Measurements from ENCODE around the gene KIAA1755.

DNA sequence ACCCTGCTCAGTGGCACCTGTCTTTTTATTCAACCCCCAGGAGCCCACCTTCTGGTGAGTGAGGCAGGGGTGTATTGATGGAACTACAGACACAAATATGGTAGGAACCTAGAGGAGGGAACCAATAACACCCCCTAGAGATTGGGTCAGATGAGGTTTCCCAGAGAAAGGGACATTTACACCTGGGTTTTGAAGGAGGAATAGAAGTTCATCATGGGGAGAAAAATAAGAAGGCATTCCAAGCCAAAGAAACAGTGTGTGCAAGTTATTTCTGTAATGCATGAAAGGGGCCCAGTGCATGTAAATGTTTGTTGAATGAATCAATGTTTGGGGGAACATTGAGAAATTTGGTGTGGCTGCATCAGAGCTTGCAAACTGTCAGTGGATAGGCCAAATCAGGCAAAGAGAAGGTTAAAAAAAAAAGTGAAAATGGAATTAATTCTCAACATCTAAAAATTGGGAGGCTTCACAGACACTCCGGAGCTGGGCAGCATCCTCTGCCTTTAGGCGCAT lies 11.1 kb upstream of the KIAA1755 start:
- TF ChIP-seq, protein P1, sequence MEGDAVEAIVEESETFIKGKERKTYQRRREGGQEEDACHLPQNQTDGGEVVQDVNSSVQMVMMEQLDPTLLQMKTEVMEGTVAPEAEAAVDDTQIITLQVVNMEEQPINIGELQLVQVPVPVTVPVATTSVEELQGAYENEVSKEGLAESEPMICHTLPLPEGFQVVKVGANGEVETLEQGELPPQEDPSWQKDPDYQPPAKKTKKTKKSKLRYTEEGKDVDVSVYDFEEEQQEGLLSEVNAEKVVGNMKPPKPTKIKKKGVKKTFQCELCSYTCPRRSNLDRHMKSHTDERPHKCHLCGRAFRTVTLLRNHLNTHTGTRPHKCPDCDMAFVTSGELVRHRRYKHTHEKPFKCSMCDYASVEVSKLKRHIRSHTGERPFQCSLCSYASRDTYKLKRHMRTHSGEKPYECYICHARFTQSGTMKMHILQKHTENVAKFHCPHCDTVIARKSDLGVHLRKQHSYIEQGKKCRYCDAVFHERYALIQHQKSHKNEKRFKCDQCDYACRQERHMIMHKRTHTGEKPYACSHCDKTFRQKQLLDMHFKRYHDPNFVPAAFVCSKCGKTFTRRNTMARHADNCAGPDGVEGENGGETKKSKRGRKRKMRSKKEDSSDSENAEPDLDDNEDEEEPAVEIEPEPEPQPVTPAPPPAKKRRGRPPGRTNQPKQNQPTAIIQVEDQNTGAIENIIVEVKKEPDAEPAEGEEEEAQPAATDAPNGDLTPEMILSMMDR (IDR thresholded peaks at IDR 0.05): no peak
- TF ChIP-seq EP300 (IDR thresholded peaks at IDR 0.05): no peak
- TF ChIP-seq POLR2A (IDR thresholded peaks at IDR 0.05): no peak

Data from tibial nerve (tissue), 4 donors.